ENCODE measurements around the gene LRMDA.

LRMDA gene

GRCh38 chr10:75493464-75493863 is 62.0 kb downstream of the LRMDA start:
- no peak for TF ChIP-seq ZIC2 (tag by site-specific recombination; IDR thresholded peaks at IDR 0.05)
- TF ChIP-seq ZBTB48 (tag by site-specific recombination; IDR thresholded peaks at IDR 0.05), result no peak
- TF ChIP-seq SP2 (tag by site-specific recombination; IDR thresholded peaks at IDR 0.05), result no peak
- no peak for TF ChIP-seq TRIM28 (IDR thresholded peaks at IDR 0.05; ENCODE audit: borderline replicate concordance, low read length)
- no peak for TF ChIP-seq KLF9 (tag by site-specific recombination; IDR thresholded peaks at IDR 0.05; ENCODE audit: low read depth)
- TF ChIP-seq, protein P1, sequence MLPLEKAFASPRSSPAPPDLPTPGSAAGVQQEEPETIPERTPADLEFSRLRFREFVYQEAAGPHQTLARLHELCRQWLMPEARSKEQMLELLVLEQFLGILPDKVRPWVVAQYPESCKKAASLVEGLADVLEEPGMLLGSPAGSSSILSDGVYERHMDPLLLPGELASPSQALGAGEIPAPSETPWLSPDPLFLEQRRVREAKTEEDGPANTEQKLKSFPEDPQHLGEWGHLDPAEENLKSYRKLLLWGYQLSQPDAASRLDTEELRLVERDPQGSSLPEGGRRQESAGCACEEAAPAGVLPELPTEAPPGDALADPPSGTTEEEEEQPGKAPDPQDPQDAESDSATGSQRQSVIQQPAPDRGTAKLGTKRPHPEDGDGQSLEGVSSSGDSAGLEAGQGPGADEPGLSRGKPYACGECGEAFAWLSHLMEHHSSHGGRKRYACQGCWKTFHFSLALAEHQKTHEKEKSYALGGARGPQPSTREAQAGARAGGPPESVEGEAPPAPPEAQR (tag by site-specific recombination; IDR thresholded peaks at IDR 0.05), result no peak
- TF ChIP-seq EGR2 (tag by site-specific recombination; IDR thresholded peaks at IDR 0.05; ENCODE audit: low read depth), result no peak
- TF ChIP-seq ELK4 (IDR thresholded peaks at IDR 0.05; ENCODE audit: borderline replicate concordance, low read depth, low read length), result no peak
- Histone ChIP-seq H3K4me3 (ENCODE audit: low read depth, low read length) (no peak overlapping the region), H3K36me3 (ENCODE audit: control insufficient read depth in 2 of 2, insufficient read depth in 1 of 2, low read length in 2 of 2) (no peaks in the 10 kb centered on the region), H3K27ac (ENCODE audit: extremely low read depth, low read depth, low read length) (no peak overlapping the region), H3K4me1 (ENCODE audit: control insufficient read depth, insufficient read depth, low read length) (no peaks in the 10 kb centered on the region), H3K9me3 (ENCODE audit: control insufficient read depth, insufficient read depth, low read depth, low read length) (no peaks in the 10 kb centered on the region)
- CTCF ChIA-PET, result no interaction called here
- POLR2A ChIA-PET, result no interaction called here

DNA sequence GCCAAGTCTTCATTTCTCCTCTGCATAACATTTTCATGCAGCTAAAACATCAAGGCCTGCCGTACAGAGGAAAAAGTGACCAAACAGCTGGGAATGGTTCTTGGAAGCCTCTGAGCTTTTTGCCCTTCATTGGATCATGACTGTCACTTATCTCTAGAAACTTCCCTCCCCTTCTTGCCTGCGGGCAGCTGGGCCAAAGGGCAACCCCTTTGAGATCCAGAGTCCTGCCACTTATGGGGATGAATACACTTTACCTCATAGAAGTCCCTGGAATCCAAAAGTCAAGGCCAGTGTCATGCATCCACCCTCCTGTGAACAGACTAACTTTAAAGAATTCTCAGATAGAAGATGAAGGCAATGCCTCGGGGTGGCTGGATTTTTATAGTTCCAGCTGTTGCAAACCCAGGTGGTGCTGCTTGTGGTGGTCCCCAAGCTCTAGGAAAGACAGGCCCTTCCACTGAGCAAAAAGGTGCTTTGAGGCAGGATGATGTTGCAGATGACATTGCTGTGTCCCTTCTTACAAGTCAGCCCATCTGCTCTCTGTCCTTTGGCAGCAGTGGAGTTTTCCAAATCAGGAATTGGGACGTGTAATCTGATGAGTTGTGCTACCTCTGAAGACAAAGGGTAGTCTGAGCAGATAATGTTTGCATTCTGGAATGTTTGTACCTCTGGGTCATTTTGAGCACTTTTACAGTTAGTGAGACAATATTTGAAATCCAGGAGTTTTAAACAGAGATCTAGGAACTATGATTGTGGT is 64.2 kb downstream of the LRMDA start:
- H3K4me1 ChIP-seq (ENCODE audit: control insufficient read depth, insufficient read depth, low read length), result no peaks in the 10 kb centered on the region
- H3K9me3 ChIP-seq (ENCODE audit: control insufficient read depth, insufficient read depth, low read depth, low read length), result no peaks in the 10 kb centered on the region
- no peaks in the 10 kb centered on the region for H3K36me3 ChIP-seq (ENCODE audit: control insufficient read depth in 2 of 2, insufficient read depth in 1 of 2, low read length in 2 of 2)
- no peak overlapping the region for H3K27ac ChIP-seq (ENCODE audit: extremely low read depth, low read depth, low read length)
- ChIA-PET CTCF (no interaction called here), POLR2A (interaction anchor here (1.6 kb wide), 1 partner anchor 94 kb away, joined by 5 read pairs; the partner anchor contains the start of gene ZNF503)
- no peak overlapping the region for H3K4me3 ChIP-seq (ENCODE audit: low read depth, low read length)
- no peak for TF ChIP-seq ZNF488 (tag by site-specific recombination; IDR thresholded peaks at IDR 0.05)
- no peak for TF ChIP-seq REPIN1 (tag by site-specific recombination; IDR thresholded peaks at IDR 0.05; ENCODE audit: low read depth)
- TF ChIP-seq ZNF133 (tag by site-specific recombination; IDR thresholded peaks at IDR 0.05), result no peak
- no peak for TF ChIP-seq KLF8 (tag by site-specific recombination; IDR thresholded peaks at IDR 0.05)
- TF ChIP-seq, protein P1 (tag by site-specific recombination; IDR thresholded peaks at IDR 0.05), result no peak
- TF ChIP-seq, protein P2, sequence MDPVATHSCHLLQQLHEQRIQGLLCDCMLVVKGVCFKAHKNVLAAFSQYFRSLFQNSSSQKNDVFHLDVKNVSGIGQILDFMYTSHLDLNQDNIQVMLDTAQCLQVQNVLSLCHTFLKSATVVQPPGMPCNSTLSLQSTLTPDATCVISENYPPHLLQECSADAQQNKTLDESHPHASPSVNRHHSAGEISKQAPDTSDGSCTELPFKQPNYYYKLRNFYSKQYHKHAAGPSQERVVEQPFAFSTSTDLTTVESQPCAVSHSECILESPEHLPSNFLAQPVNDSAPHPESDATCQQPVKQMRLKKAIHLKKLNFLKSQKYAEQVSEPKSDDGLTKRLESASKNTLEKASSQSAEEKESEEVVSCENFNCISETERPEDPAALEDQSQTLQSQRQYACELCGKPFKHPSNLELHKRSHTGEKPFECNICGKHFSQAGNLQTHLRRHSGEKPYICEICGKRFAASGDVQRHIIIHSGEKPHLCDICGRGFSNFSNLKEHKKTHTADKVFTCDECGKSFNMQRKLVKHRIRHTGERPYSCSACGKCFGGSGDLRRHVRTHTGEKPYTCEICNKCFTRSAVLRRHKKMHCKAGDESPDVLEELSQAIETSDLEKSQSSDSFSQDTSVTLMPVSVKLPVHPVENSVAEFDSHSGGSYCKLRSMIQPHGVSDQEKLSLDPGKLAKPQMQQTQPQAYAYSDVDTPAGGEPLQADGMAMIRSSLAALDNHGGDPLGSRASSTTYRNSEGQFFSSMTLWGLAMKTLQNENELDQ (tag by site-specific recombination; IDR thresholded peaks at IDR 0.05; ENCODE audit: low read depth), result no peak

- no peak overlapping the region for H3K4me3 ChIP-seq (ENCODE audit: low read depth, low read length)
- H3K4me1 ChIP-seq (ENCODE audit: control insufficient read depth, insufficient read depth, low read length), result no peaks in the 10 kb centered on the region
- ChIA-PET CTCF (interaction anchor here (0.6 kb wide), 1 partner anchor 537 kb away, joined by 5 read pairs; no protein-coding TSS in a partner anchor), POLR2A (interaction anchor here (1.3 kb wide), 1 partner anchor 94 kb away, joined by 6 read pairs; the partner anchor contains the start of gene ZNF503)
- H3K36me3 ChIP-seq (ENCODE audit: control insufficient read depth in 2 of 2, insufficient read depth in 1 of 2, low read length in 2 of 2), result no peaks in the 10 kb centered on the region
- no peaks in the 10 kb centered on the region for H3K9me3 ChIP-seq (ENCODE audit: control insufficient read depth, insufficient read depth, low read depth, low read length)
- H3K27ac ChIP-seq (ENCODE audit: extremely low read depth, low read depth, low read length), result no peak overlapping the region
- TF ChIP-seq ZNF248 (tag by site-specific recombination; IDR thresholded peaks at IDR 0.05) (no peak), ZNF707 (tag by site-specific recombination; IDR thresholded peaks at IDR 0.05) (no peak), GFI1B (tag by site-specific recombination; IDR thresholded peaks at IDR 0.05) (no peak), IKZF3 (tag by site-specific recombination; IDR thresholded peaks at IDR 0.05) (no peak)
- TF ChIP-seq, protein P3, sequence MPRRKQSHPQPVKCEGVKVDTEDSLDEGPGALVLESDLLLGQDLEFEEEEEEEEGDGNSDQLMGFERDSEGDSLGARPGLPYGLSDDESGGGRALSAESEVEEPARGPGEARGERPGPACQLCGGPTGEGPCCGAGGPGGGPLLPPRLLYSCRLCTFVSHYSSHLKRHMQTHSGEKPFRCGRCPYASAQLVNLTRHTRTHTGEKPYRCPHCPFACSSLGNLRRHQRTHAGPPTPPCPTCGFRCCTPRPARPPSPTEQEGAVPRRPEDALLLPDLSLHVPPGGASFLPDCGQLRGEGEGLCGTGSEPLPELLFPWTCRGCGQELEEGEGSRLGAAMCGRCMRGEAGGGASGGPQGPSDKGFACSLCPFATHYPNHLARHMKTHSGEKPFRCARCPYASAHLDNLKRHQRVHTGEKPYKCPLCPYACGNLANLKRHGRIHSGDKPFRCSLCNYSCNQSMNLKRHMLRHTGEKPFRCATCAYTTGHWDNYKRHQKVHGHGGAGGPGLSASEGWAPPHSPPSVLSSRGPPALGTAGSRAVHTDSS (tag by site-specific recombination; IDR thresholded peaks at IDR 0.05), result no peak
Observed at GRCh38 chr10:75496191-75496567, 64.8 kb downstream of the LRMDA start.
